Stimulated activated CD4-positive, alpha-beta T cell treated with anti-CD3 and anti-CD28 coated beads, Interleukin-12 subunit alpha, Interleukin-12 subunit beta, amount 100 ng/mL, for 48 hours (primary cell): Measurements from ENCODE around the gene USP6NL.

Experiments used
- DNase-seq, 3 donors: peaks; one replicate each; pipeline ENCODE4 v3.0.0-alpha.2; 2020; ENCODE audit warnings: low read depth in 2 of 3, low spot score in 1 of 3

USP6NL gene

GRCh38 chr10:11429439-11430052 is 181.9 kb downstream of the USP6NL start:
- DNase-seq: no peak

GRCh38 chr10:11425676-11426075 is 185.8 kb downstream of the USP6NL start:
- DNase-seq: no peak

GRCh38 chr10:11425296-11425610 is 186.2 kb downstream of the USP6NL start:
- no peak for DNase-seq

- DNase-seq: no peak
These were observed 186.8 kb downstream of the USP6NL start for GRCh38 chr10:11424456-11425295.

GRCh38 chr10:11416974-11417373 is 194.5 kb downstream of the USP6NL start:
- DNase-seq: no peak

- no peak for DNase-seq
These were observed 196.4 kb downstream of the USP6NL start for GRCh38 chr10:11415095-11415494.

GRCh38 chr10:11414314-11415038 is 197.0 kb downstream of the USP6NL start:
- no peak for DNase-seq

- DNase-seq: no peak
These were observed 199.4 kb downstream of the USP6NL start for GRCh38 chr10:11411926-11412545.

- DNase-seq: no peak
These were observed 202.1 kb downstream of the USP6NL start for GRCh38 chr10:11409357-11409756.

- DNase-seq: no peak
These were observed 203.5 kb downstream of the USP6NL start for GRCh38 chr10:11407939-11408338.

- no peak for DNase-seq
These were observed 204.7 kb downstream of the USP6NL start for GRCh38 chr10:11406746-11407145.

- DNase-seq: no peak
These were observed 206.5 kb downstream of the USP6NL start for GRCh38 chr10:11404901-11405300.
